GM12891 (cell line): ENCODE measurements around the gene HSD11B1L.

Source experiments
- DNase-seq: peaks from one replicate; pipeline ENCODE4 v3.0.0; 2011; ENCODE audit warnings: low spot score; ENCODE audit not compliant: insufficient read length
- FAIRE-seq: peaks from 2 replicates; lab custom pipeline; 2011; peaks lifted over from hg19 to GRCh38; lab: Jason Lieb, UNC
- PAX5 ChIP-seq: IDR thresholded peaks from 2 replicates; pipeline ENCODE4 v1.6.1; 2011; ENCODE audit warnings: low read length, moderate library complexity, mild to moderate bottlenecking; ENCODE audit not compliant: insufficient read depth, severe bottlenecking
- POLR2A ChIP-seq: IDR thresholded peaks from 2 replicates; pipeline ENCODE4 v1.6.1; 2011; ENCODE audit warnings: low read depth, low read length, control low read depth
- POLR2AphosphoS5 ChIP-seq: IDR thresholded peaks from 2 replicates; pipeline ENCODE4 v1.6.1; 2011; ENCODE audit warnings: low read depth, low read length, control low read depth
- POU2F2 ChIP-seq: IDR thresholded peaks from 2 replicates; pipeline ENCODE4 v1.6.1; 2011; ENCODE audit warnings: low read depth, mild to moderate bottlenecking, control low read depth, low read length, moderate library complexity
- SPI1 ChIP-seq: IDR thresholded peaks from 2 replicates; pipeline ENCODE4 v1.6.1; 2011; ENCODE audit warnings: low read depth, low read length, control low read depth
- TAF1 ChIP-seq: IDR thresholded peaks from 2 replicates; pipeline ENCODE4 v1.6.1; 2011; ENCODE audit warnings: low read depth, low read length, control low read depth

The HSD11B1L gene

GRCh38 chr19:5676772-5677105, 4.1 kb upstream of the HSD11B1L start:
- TF ChIP-seq TAF1 (no peak), SPI1 (no peak), POLR2A (no peak), POLR2AphosphoS5 (no peak), POU2F2 (no peak), PAX5 (no peak)
- DNase-seq (no peak), FAIRE-seq (no peak)

DNA sequence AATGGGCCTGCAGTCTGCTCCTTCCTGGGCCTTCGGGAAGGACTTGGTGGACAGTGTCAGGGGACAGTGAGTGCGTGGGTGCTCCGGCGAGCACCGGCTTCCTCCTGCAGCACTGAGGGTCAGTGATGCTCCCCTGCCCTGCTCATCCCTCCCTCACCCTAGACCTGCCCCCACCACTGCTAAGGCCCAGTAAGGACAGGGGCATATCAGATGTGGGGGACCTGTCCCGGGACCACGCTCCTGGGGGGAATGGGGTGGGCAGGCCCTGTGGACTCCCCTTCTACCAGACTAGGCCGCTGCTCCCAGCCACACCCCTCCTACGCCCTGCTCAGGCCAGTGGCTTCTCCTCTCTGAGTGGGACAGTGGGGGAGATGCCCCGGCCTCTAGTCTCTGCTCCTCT, 3.7 kb upstream of the HSD11B1L start:
- no peak for DNase-seq
- TF ChIP-seq TAF1 (no peak), PAX5 (no peak), POLR2A (no peak), SPI1 (no peak), POLR2AphosphoS5 (no peak), POU2F2 (no peak)
- FAIRE-seq = no peak

GRCh38 chr19:5677580-5677979, 3.2 kb upstream of the HSD11B1L start:
- no peak for FAIRE-seq
- TF ChIP-seq POLR2A (no peak), TAF1 (no peak), POLR2AphosphoS5 (no peak), POU2F2 (no peak), PAX5 (no peak), SPI1 (no peak)
- DNase-seq = no peak

DNA sequence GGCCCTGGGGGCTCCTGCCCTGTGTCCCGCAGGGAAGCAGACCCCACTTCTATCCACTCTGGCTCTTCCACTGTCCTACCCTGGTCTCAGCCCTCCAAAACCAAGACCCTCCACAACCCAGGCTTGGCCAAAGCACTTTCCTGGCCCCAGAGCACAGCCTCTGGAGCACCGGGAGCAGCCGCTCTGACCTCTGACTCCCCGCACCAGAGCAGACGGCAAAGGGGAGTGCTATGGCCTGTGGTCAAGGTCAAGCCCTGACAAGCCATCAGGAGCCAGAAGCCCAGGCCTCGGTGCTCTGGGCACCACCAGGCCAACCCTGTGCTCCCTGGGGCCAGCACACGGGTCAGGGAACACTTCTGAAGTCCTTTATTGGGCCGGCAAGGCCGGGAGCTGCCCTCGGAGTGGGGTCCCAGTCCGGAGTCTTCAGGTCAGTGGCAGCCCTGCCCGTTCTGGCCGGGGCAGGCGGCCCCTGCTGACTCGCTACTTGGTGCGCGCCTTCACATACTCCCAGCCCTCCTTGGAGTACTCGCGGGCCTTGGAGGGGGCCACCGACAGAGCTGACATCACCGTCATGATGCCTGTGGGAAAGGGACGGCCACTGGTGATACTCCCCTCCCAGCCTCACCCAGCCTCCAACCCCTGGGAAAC, 2.6 kb upstream of the HSD11B1L start:
- FAIRE-seq (no peak), DNase-seq (no peak)
- TF ChIP-seq POU2F2 (no peak), POLR2AphosphoS5 (no peak), PAX5 (no peak), TAF1 (no peak)

DNA sequence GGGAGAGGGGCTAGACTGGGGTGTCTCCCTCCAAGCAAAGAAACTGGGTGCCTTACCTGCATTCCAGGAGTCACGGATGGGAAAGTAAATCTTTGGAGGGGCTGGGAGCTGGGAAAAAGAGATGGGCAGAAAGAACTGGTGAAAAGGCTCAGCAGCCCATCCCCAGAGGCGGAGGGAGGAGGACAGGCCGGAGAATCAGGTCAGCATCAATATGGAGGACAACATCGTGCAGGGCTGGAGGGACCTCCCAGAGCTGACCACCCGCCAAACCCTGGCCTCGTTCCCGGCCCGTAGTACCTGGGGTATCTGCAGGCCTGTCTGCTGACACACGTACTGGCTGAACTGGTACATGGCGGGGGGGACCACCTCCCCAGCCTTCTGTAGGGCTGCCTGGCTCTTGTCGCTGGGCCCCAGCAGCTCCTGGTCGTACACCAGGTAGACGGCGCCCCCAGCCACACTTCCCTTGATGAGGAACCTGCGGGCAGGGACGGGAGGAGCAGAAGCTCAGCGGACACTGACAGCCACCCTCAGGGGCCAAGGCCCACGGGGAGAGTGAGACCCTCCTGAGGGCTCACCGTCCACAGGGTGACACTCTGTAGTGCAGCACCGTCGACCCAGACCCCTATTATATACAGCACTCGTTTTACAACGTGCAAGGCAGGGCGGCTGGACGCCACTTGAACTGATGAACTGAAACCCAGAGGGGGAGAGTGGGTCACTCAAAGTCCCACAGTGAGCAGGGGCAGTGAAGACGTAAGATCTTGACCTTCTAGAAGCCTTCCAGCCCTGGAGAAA, 1.3 kb upstream of the HSD11B1L start:
- FAIRE-seq (no peak), DNase-seq (no peak)
- TF ChIP-seq POLR2A = no peak
- no peak for TF ChIP-seq POLR2AphosphoS5
- no peak for TF ChIP-seq POU2F2

DNA sequence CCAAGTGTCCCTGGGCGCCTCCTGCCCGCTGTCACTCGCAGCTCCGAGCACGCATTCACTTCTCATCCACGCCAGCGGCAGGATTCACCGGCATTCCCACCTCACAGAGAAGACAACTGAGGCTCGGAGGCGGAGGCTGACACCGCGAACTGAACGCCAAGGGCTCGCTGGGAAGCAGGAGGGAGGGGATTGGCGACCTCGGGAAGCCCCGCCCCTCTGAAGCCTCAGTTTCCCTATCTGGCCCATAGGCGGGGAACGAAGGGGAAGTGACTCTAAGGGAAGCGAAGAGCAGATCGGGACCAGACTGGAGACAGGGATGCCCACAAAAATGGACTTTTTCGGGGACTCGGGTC, 767 bp upstream of the HSD11B1L start:
- no peak for TF ChIP-seq POU2F2
- no peak for TF ChIP-seq POLR2AphosphoS5
- TF ChIP-seq TAF1 = no peak
- no peak for TF ChIP-seq SPI1
- TF ChIP-seq POLR2A = no peak
- TF ChIP-seq PAX5 = no peak
- FAIRE-seq = no peak
- no peak for DNase-seq

DNA sequence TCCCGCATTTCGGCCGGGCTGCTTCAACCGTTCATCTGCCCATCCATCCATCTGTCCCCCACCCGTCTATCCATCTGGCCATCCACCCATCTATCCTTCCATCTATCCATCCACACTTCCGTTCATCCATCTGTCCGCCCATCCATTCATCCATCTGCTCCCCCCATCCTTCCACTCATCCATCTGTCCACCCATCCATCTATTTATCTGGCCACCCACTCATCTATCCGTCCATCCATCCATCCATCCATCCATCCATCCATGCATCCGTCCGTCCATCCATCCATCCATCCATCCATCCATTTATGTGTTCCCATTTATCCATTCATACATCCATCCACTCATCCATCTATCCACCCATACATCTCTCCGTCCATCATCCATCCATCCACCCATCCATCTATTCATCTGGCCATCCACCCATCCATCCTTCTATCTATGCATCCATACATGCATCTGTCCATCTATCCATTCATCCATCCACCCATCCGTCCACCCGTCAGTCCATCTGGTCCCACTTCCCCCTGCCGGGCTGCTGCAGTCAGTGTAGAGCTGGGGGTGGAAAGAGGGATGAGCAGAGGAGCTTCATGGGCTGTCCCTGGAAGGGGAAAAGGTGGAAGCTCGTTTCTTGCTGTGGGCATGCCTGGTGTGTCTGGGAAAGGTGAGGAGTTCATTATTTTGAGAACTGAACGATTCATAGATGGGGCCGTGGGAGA, 722 bp downstream of the HSD11B1L start:
- FAIRE-seq (no peak), DNase-seq (no peak)
- TF ChIP-seq POLR2A = no peak
- TF ChIP-seq TAF1 = no peak
- no peak for TF ChIP-seq SPI1
- no peak for TF ChIP-seq POU2F2
- TF ChIP-seq PAX5 = no peak
- no peak for TF ChIP-seq POLR2AphosphoS5

DNA sequence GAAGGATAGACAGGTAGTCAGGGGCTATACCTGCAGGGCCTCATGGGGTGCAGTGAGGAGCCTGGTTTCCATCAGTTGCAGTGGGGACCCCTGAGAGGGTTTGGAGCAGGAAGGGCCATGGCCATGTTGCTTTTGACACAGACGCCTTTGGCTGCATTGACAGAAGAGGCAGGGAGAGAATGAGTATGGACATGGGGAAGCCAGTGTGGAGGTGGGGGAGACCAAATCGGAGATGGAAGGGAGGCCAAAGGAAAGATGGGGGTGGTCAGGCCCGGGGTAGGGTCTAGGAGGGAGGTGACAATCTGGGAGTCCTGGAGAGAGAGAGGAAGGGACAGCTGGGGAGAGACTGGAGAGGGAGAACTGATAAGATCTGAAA, 1.3 kb downstream of the HSD11B1L start:
- no peak for DNase-seq
- FAIRE-seq = no peak
- TF ChIP-seq TAF1 = no peak
- no peak for TF ChIP-seq POU2F2
- TF ChIP-seq POLR2A = no peak
- no peak for TF ChIP-seq SPI1
- no peak for TF ChIP-seq POLR2AphosphoS5
- TF ChIP-seq PAX5 = no peak

- FAIRE-seq = no peak
- TF ChIP-seq TAF1 = no peak
Observed at GRCh38 chr19:5683177-5683886, 2.5 kb downstream of the HSD11B1L start.

GRCh38 chr19:5684694-5685430, 4.0 kb downstream of the HSD11B1L start:
- FAIRE-seq = no peak
- no peak for DNase-seq
- TF ChIP-seq TAF1 = no peak
- no peak for TF ChIP-seq POLR2A
- TF ChIP-seq SPI1 = no peak
- no peak for TF ChIP-seq PAX5
- TF ChIP-seq POU2F2 = no peak
- no peak for TF ChIP-seq POLR2AphosphoS5

More at GRCh38 chr19:5683177-5683886, 2.5 kb downstream of the HSD11B1L start:
- no peak for DNase-seq

GRCh38 chr19:5686326-5686646, 5.5 kb downstream of the HSD11B1L start:
- no peak for DNase-seq

More at GRCh38 chr19:5686326-5686646, 5.5 kb downstream of the HSD11B1L start:
- TF ChIP-seq POLR2AphosphoS5 (no peak), POLR2A (no peak), TAF1 (no peak), POU2F2 (no peak), SPI1 (no peak), PAX5 (no peak)
- FAIRE-seq = no peak
